H54 (cell line): Measurements from ENCODE around the gene GLYR1.

ENCODE experiments used
- DNase-seq: peaks from one replicate; pipeline ENCODE4 v3.0.0; 2011; ENCODE audit warnings: low spot score, mixed read lengths; ENCODE audit not compliant: insufficient read length
- FAIRE-seq: peaks from 3 replicates; lab custom pipeline; 2011; peaks lifted over from hg19 to GRCh38; lab: Jason Lieb, UNC
- POLR2A ChIP-seq: IDR thresholded peaks from 2 replicates; pipeline ENCODE4 v1.6.1; 2011; ENCODE audit warnings: low read depth, mild to moderate bottlenecking, low read length

GLYR1 gene

DNA sequence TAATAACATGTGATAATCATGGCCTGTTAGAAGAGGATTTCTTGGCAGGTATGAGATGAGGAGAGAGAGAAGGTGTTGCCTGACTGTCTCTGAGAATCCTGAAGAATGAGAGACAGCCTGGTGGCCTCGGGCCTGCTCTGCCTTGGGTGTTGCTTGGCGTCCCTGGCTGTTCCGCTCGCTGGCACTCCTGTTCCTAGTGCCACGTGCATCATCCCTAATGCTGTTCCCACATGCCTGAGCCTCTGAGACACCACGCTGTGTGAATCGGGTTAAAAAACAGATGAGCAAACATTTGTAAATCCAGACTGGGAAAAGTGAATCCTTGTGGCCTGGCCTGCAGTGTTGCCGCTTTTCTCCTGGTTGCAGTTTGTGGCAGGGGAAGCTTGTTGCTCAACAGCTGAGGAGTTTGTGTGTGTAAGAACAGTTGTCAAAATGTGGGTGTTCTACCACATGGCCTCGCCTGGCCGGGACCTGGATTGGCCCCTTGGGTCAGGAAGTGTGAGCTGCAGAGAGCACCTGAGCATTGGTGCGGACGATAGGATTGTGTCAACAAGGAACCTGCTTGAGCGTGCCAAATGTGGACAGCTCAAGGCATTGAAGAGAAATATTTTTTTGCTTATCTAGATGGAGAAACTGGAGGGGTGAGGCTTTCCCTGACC is 22.2 kb upstream of the GLYR1 start:
- DNase-seq: no peak
- no peak for TF ChIP-seq POLR2A
- no peak for FAIRE-seq

DNA sequence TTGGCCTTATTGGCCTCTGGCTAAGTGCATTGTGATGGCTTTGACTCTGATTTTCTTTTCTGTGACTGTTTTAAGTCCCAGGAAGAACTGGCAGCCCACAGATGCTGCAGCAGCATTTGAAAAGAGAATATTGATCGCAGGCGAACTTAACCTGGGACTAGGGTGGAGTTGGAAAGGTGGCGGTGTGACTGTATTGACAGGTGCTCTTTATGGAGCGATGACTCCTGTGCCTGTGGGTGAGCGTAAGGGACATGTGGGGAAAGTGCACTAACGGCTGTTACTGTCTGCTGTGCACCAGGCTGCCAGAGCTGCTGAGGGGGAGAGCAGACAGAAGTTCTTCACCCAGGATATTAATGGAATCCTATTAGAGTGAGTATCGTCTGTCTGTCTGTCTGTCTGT is 21.4 kb upstream of the GLYR1 start:
- TF ChIP-seq POLR2A: no peak
- DNase-seq (no peak), FAIRE-seq (no peak)

DNA sequence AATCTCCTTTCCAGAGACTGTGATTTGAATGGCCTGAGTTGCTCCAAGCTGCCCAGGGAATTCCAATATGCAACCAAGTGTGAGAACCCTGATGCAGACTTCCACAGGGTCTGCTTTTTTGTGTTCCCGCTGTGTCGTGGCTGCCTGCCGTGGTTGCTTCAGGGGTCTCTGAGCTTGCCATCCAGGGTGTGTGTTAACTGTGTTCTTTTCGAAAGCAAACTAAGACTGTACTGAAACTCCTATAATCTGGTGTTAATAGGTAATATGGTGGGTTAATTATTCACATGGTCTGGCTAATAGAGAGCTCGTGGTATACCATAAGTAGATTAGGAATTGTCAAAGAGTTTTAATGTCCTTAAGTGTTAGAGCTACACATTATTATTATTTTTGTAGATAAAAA is 20.9 kb upstream of the GLYR1 start:
- DNase-seq (no peak), FAIRE-seq (no peak)
- TF ChIP-seq POLR2A: no peak

DNA sequence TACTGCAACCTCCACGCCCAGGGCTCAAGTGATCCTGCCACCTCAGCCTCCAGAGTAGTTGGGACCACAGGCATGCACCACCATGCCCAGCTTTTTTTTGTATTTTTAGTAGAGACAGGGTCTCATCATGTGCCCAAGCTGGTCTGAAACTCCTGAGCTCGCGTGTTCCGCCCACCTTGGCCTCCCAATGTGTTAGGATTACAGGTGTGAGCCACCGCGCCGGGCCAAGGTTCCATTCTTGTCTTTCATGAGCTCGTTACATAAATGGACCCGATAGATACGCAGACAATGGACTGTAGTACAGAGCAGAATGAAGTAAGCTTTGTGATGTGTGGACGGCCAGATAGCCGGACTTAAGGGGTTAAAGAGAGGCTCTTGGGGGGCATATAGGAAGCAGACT is 19.5 kb upstream of the GLYR1 start:
- DNase-seq: no peak
- no peak for FAIRE-seq
- TF ChIP-seq POLR2A: no peak

DNA sequence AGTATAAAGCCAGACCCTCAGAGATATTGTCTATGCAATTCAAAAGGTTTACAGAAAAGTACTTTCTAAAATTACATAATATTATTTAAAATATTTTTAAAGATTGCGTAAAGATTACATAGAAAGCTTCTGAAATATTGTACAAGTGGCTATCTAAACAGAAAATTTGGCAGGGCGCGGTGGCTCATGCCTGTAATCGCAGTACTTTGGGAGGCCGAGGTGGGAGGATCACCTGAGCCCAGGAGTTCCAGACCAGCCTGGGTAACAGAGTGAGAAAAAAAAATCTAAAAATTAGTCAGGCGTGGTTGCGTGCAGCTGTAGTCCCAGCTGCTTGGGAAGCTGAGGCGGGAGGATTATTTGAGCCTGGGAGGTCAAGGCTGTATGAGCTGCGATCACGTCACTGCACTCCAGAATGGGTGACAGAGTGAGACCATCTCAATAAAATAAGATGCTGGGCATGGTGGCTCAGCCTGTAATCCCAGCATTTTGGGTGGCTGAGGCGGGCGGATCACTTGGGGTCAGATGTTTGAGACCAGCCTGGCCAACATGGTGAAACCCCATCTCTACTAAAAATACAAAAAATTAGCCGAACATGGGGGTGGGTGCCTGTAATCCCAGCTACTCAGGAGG is 18.3 kb upstream of the GLYR1 start:
- no peak for TF ChIP-seq POLR2A
- DNase-seq (no peak), FAIRE-seq (no peak)

DNA sequence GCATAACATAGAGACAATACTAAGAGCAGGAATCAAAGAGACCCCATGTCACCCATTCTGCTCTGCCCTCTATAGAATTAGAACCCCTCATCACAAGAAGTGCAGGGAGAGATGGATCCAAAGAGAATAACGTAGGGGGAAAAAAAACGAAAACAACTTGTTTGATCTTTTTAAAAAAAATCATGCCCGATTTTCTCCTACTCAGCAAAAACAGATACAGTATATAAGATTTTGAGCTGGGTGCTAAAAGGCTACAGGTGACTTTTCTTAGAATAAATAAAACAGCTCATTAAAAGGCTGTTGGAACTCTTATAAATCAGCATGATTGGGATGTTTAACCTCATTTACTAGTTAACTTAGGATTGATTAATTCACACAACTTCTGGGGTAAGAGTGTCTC is 17.6 kb upstream of the GLYR1 start:
- no peak for FAIRE-seq
- TF ChIP-seq POLR2A: no peak
- DNase-seq: no peak

DNA sequence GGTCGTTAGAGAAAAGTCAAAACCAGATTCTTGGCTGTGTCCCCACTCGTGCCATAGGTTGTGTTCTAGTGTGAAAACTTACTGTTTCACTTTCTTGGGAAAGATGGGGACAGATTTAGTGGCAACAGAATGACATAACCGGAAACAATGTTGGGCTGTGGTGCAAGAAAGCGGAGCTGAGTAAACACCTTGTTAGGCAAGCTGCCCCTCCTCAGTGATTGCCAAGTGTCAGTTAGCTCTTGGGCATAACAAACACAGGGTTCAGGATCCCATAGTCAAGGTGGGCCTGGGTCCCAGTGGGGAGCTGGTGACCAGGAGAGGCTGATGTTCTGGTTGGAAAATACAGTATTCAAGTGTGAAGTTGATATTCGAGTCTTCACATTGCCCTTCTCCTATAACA is 15.6 kb upstream of the GLYR1 start:
- DNase-seq (no peak), FAIRE-seq (no peak)
- no peak for TF ChIP-seq POLR2A

DNA sequence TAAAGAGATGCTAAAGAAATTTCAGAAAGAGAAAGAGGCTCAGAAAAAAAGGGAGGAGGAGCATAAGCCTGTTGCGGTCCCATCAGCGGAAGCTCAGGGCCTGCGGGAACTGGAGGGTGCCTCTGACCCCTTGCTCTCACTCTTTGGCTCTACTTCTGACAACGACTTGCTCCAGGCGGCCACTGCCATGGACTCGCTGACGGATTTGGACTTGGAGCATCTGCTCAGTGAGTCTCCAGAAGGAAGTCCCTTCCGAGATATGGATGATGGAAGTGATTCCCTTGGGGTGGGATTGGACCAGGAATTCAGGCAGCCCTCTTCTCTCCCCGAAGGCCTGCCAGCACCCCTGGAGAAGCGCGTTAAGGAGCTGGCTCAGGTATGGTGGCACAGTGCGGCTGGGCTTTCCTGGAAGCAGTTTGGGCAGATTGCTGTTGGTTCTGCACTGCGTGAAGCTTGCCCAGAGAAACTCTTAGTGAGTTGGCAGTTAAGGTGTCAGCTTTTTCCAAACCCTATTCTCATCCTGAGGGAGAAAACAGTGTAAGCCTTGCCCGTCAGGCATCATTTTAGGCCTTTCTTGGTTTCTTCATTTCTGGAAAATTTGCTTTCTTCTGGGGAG is 13.7 kb upstream of the GLYR1 start:
- FAIRE-seq: no peak
- DNase-seq: no peak
- no peak for TF ChIP-seq POLR2A

DNA sequence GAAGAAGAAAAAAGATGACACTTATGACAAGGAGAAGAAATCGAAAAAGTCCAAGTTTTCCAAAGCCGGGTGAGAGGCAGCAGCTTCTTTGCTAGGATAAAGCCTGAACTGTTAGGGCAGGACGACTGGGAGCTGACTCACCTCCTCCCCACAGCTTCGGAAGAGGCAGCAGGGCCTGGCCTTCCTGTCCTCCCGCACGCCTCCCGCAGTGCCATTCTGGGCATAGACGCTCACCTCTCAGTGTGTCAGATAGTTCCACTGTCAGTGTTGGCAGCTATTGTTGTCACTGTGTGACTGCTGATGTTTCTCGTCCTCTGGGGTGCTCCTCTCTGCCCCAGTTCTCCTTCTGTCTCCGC is 12.8 kb upstream of the GLYR1 start:
- FAIRE-seq: peak; percentile 75
- TF ChIP-seq POLR2A: no peak
- peak; percentile 86 for DNase-seq

DNA sequence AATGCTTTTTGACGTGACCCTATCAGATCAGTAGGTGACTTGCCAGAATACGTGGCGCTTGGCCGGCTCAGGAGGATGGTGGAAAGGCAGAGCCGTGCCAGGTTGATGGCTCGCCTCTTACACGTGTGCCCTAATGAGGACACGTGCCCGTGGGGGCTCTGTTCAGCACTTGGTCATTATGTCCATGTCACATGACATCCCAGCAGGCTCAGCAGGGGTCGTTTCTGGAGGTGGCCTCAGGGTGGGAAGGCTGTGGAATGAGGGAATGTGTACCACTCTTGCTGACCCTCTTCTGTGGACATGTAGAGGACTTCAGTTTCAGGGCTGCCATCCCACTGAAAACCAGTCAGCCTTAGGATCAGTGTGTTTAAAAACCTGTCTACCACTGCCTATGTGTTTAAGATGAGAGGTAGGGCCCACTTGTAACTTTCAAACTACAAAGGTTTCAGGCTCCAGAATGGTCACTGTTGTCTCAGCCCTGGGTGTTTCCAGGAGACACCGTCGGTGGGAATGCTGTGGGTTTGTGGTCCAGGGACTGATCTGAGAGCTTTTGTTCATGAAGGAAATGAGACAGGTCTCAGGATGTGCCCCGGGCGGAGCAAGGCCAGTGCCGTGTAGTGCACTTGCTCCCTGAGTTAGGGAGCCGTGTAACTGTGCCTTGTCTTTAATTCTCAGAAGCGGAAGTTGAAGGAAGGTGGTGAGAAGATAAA is 12.3 kb upstream of the GLYR1 start:
- DNase-seq (peak; percentile 76), FAIRE-seq (peak; percentile 67)
- TF ChIP-seq POLR2A: no peak

DNA sequence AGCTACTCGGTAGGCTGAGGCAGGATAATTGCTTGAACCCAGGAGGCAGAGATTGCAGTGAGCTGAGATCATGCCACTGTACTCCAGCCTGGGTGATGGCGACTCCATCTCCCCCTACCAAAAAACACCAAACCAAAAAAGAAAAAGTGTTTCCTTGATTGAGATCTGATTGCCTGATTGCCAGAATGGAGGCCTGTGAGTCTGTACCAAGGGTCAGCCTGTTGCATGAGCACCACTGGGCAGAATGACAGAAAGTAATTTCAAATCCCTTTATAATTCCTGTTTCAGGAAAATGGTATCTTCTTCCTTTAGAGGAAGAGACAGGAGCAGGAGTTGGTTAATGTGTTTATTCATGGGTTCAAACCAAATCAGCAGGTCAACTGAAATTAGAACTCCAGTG is 8.7 kb upstream of the GLYR1 start:
- FAIRE-seq (no peak), DNase-seq (no peak)
- no peak for TF ChIP-seq POLR2A

DNA sequence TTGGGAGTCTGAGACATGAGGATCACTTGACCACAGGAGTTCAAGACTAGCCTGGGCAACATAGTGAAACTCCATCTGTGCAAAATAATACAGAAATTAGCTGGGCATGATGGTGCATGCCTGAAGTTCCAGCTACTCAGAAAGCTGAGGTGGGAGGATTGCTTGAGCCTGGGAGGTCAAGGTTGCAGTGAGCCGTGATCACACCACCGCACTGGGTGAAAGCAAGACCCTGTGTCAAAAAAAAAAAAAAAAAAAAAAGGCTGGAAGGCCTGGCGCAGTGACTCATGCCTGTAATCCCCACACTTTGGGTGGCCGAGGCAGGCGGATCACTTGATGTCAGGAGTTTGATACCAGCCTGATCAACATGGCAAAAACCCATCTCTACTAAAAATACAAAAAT is 8.3 kb upstream of the GLYR1 start:
- no peak for DNase-seq
- TF ChIP-seq POLR2A: no peak
- FAIRE-seq: no peak

DNA sequence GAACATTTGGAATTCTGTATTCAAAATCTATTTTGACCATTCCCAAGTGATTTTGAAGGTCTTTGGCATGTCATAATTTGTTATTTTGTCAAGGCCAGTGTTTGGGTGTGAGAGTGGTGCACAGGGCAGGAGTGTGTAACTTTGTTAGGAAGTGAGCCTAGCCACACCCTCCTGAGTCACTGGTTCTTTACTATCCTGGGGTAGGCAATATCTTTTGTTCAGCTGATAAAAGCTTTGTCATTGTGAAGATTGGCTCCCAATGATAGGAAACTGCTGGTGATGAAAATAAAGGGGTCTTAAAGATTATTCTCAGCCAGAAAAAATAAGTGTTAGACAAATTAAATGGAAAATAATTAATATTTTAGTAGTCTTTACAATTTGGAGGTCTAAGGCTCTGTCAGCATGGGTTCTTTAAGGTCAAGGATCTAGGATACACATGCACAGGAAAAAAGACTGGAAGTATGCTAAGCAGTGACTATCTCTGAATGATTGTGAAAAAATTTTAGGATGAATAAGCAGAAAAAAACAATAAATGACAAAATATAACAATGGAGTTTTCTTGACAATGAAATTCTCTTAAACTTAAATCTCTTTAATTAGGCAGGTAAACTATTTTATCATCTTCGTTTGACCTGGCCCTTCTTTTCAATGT is 5.3 kb upstream of the GLYR1 start:
- peak; percentile 70 for DNase-seq
- FAIRE-seq: peak; percentile 27
- TF ChIP-seq POLR2A: no peak

DNA sequence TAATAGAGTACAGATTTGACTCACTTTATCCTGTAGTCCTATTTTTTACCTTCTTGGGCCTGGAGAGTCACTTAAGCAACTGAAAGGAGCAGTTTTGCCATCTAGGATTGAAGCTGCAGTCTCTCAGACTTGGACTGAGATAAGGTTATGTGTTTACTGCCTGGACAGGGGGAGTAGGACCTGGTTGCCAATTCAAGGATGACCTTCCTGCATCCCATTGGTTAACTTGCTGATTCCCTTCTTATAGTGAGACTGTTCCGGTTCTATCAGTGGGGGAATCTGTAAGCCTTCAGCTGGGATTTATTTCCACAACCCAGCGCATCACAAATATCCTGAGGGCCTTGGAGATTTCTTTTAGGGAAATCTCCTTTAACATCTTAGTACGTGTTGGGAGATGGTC is 3.1 kb upstream of the GLYR1 start:
- DNase-seq (no peak), FAIRE-seq (no peak)
- no peak for TF ChIP-seq POLR2A
